HepG2 (cell line): Measurements from ENCODE around the gene POLN. TPM values are rescaled to one million over a fixed set of nuclear protein-coding genes. Genes with fewer than 3 reads are reported as not detected.

Experiments used
- ARHGAP35 ChIP-seq: sonication (generic); formaldehyde crosslinking; IDR thresholded peaks from 2 replicates; pipeline ENCODE4 v1.9.0; 2022; ENCODE audit warnings: mild to moderate bottlenecking, inconsistent platforms, moderate library complexity, missing genetic modification reagents, borderline replicate concordance
- ARNTL ChIP-seq: sonication (generic); formaldehyde crosslinking; IDR thresholded peaks from 2 replicates; pipeline ENCODE4 v1.4.0; 2020; ENCODE audit warnings: mild to moderate bottlenecking, missing genetic modification reagents
- GATAD2A ChIP-seq: IDR thresholded peaks from 2 replicates; pipeline ENCODE4 v1.6.1; 2016
- HNF1B ChIP-seq: sonication (generic); formaldehyde crosslinking; IDR thresholded peaks from 2 replicates; pipeline ENCODE4 v1.5.1; 2020; ENCODE audit warnings: mild to moderate bottlenecking, moderate library complexity, missing genetic modification reagents
- MXD3 ChIP-seq: IDR thresholded peaks from 2 replicates; pipeline ENCODE4 v1.6.1; 2016; ENCODE audit warnings: mild to moderate bottlenecking, missing biosample characterization, missing genetic modification reagents
- MXI1 ChIP-seq: IDR thresholded peaks from 3 replicates; pipeline ENCODE4 v1.6.1; 2012; ENCODE audit warnings: low read depth, low read length, inconsistent platforms, borderline replicate concordance
- NFKB2 ChIP-seq: sonication (generic); formaldehyde crosslinking; IDR thresholded peaks from 2 replicates; pipeline ENCODE4 v1.4.0; 2020; ENCODE audit warnings: missing genetic modification reagents, borderline replicate concordance
- NONO ChIP-seq, 2 experiments: fragments of 450-650 bp in 1 of 2; sonication (generic) in 1 of 2; formaldehyde crosslinking in 1 of 2; IDR thresholded peaks in 1 of 2; conservative IDR thresholded peaks in 1 of 2; 2 replicates each; pipeline versions ENCODE4 v1.6.1 to v1.8.0; 2017 to 2022; ENCODE audit warnings: mild to moderate bottlenecking in 1 of 2, missing genetic modification reagents in 1 of 2, moderate library complexity in 1 of 2
- RAD51 ChIP-seq: fragments of 450-650 bp; IDR thresholded peaks from 2 replicates; pipeline ENCODE4 v1.6.1; 2016; ENCODE audit warnings: borderline replicate concordance
- SOX6 ChIP-seq, 2 experiments: fragments of 450-650 bp in 1 of 2; sonication (generic) in 1 of 2; formaldehyde crosslinking in 1 of 2; IDR thresholded peaks; 2 replicates each; pipeline versions ENCODE4 v1.4.0 to v1.6.1; 2017 to 2020; ENCODE audit warnings: antibody characterized with exemption in 1 of 2, mild to moderate bottlenecking in 1 of 2, missing genetic modification reagents in 1 of 2
- USF2 ChIP-seq, 2 experiments: sonication (generic) in 1 of 2; formaldehyde crosslinking in 1 of 2; IDR thresholded peaks; 2 replicates each; pipeline versions ENCODE4 v1.5.1 to v1.6.1; 2011 to 2020; ENCODE audit warnings: borderline replicate concordance in 1 of 2, low read depth in 1 of 2, low read length in 1 of 2, mild to moderate bottlenecking in 1 of 2, missing genetic modification reagents in 1 of 2, moderate library complexity in 1 of 2
- ZBTB21 ChIP-seq: sonication (generic); formaldehyde crosslinking; IDR thresholded peaks from 2 replicates; pipeline ENCODE4 v1.4.0; 2020; ENCODE audit warnings: missing genetic modification reagents
- ZFP82 ChIP-seq: sonication (generic); formaldehyde crosslinking; IDR thresholded peaks from 2 replicates; pipeline ENCODE4 v1.5.1; 2020; ENCODE audit warnings: mild to moderate bottlenecking, missing genetic modification reagents, borderline replicate concordance
- ZNF816 ChIP-seq: sonication (generic); formaldehyde crosslinking; IDR thresholded peaks from 2 replicates; pipeline ENCODE4 v1.8.0; 2022; ENCODE audit warnings: missing genetic modification reagents, mild to moderate bottlenecking, borderline replicate concordance
- ZSCAN25 ChIP-seq: sonication (generic); formaldehyde crosslinking; IDR thresholded peaks from 2 replicates; pipeline ENCODE4 v1.8.0; 2022; ENCODE audit warnings: mild to moderate bottlenecking, missing genetic modification reagents
- polyA plus RNA-seq, 8 experiments: library from polyadenylated mRNA; depleted of rRNA in 3 of 8; stranded (reverse) in 7 of 8; unstranded in 1 of 8; fragments of >200 nt; fragmentation: Illumina TruSeq in 4 of 8; extraction: Trizol in 4 of 8; gene quantifications; 2 replicates each; pipeline versions ENCODE4 v1.2.1 to v1.2.3, GENCODE V29; 2011 to 2016; ENCODE audit warnings: low read depth in 4 of 8, missing spikeins in 1 of 8, mixed read lengths in 1 of 8; ENCODE audit not compliant: insufficient read depth in 1 of 8
- total RNA-seq, 5 experiments: library from RNA; depleted of rRNA; stranded (reverse); fragments of >200 nt; fragmentation: Illumina TruSeq; extraction: Trizol; gene quantifications; 2 replicates each; pipeline ENCODE4 v1.2.3, GENCODE V29; 2016; ENCODE audit warnings: low read depth in 1 of 5
- TF ChIP-seq, protein P1 (sequence below): sonication (generic); formaldehyde crosslinking; IDR thresholded peaks from 2 replicates; pipeline ENCODE4 v1.5.0; 2020; ENCODE audit warnings: mild to moderate bottlenecking, missing genetic modification reagents
- TF ChIP-seq, protein P2 (sequence below): sonication (generic); formaldehyde crosslinking; IDR thresholded peaks from 2 replicates; pipeline ENCODE4 v1.8.1; 2023; ENCODE audit warnings: mild to moderate bottlenecking, missing genetic modification reagents, borderline replicate concordance
- TF ChIP-seq, protein P3 (sequence below): sonication (generic); formaldehyde crosslinking; conservative IDR thresholded peaks from 2 replicates; pipeline ENCODE4 v1.4.0; 2020; ENCODE audit warnings: missing genetic modification reagents

The POLN gene
- total and polyA plus RNA-seq, 2 of the 13 experiments (the other 11 are each of a cell fraction or from before 2014, with no cell fraction given) = 0.93 to 1.5 TPM

DNA sequence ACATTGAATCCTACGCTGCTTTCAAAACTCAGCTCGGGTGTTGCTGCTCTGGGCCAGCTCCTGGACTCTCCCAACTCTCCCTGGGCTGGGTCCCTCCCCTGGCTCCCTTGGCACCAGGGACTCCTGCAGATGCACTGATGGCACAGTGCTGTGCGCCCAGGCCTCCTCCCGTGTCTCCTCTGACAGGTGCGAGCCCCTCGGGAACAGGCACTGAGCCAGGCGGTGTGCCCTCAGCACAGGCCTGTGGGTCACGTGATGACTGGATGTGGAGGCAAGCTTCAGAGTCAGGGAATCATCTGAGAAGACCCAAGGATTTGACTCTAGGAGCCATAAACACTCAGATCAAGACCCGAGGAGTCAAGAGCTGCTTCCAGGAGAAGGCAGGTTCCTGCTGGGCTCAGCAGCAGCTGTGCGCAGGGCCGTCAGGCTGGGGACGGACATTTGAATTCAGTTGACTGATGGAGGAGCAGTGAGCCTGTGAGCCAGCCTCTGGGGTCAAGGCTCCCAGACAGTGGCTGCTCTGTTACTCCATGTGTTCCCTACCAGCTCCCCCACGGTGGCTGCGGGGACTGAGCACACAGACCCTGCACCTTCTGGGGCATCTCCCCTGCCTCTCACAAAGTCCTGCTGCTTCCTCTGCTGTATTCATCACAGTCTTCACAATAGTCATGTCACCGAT lies 149.8 kb downstream of the POLN start (continued):
- TF ChIP-seq MXD3 (CRISPR knock-in tag) (no peak), NFKB2 (CRISPR knock-in tag) (0 out of 2 replicates have a peak, but pooled peaks have one; percentile 40), ARHGAP35 (CRISPR knock-in tag) (no peak), MXI1 (no peak), ZNF816 (CRISPR knock-in tag) (no peak), ARNTL (CRISPR knock-in tag) (no peak), GATAD2A (CRISPR knock-in tag) (no peak), ZBTB21 (CRISPR knock-in tag) (no peak), USF2 (IDR thresholded peaks at IDR 0.05; ENCODE audit: low read depth, low read length) (peak; percentile 62; the same call in 1 of the 2 replicates), USF2 (CRISPR knock-in tag; IDR thresholded peaks at IDR 0.05; ENCODE audit: borderline replicate concordance) (peak; percentile 72; the same call in 1 of the 2 replicates), SOX6 (IDR thresholded peaks at IDR 0.05) (no peak), SOX6 (CRISPR knock-in tag; IDR thresholded peaks at IDR 0.05) (0 out of 2 replicates have a peak, but pooled peaks have one; percentile 12), RAD51 (peak; percentile 88), ZSCAN25 (CRISPR knock-in tag) (peak; percentile 35; the same call in 1 of the 2 replicates), ZFP82 (CRISPR knock-in tag) (no peak), NONO (IDR thresholded peaks at IDR 0.05) (no peak), NONO (CRISPR knock-in tag; conservative IDR thresholded peaks at IDR 0.05) (no peak), HNF1B (CRISPR knock-in tag) (no peak)
- TF ChIP-seq, protein P1, sequence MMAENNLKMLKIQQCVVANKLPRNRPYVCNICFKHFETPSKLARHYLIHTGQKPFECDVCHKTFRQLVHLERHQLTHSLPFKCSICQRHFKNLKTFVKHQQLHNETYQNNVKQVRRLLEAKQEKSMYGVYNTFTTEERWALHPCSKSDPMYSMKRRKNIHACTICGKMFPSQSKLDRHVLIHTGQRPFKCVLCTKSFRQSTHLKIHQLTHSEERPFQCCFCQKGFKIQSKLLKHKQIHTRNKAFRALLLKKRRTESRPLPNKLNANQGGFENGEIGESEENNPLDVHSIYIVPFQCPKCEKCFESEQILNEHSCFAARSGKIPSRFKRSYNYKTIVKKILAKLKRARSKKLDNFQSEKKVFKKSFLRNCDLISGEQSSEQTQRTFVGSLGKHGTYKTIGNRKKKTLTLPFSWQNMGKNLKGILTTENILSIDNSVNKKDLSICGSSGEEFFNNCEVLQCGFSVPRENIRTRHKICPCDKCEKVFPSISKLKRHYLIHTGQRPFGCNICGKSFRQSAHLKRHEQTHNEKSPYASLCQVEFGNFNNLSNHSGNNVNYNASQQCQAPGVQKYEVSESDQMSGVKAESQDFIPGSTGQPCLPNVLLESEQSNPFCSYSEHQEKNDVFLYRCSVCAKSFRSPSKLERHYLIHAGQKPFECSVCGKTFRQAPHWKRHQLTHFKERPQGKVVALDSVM (CRISPR knock-in tag) = peak; percentile 64; the same call in 1 of the 2 replicates
- TF ChIP-seq, protein P2, sequence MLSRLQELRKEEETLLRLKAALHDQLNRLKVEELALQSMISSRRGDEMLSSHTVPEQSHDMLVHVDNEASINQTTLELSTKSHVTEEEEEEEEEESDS (CRISPR knock-in tag) = no peak
- TF ChIP-seq, protein P3, sequence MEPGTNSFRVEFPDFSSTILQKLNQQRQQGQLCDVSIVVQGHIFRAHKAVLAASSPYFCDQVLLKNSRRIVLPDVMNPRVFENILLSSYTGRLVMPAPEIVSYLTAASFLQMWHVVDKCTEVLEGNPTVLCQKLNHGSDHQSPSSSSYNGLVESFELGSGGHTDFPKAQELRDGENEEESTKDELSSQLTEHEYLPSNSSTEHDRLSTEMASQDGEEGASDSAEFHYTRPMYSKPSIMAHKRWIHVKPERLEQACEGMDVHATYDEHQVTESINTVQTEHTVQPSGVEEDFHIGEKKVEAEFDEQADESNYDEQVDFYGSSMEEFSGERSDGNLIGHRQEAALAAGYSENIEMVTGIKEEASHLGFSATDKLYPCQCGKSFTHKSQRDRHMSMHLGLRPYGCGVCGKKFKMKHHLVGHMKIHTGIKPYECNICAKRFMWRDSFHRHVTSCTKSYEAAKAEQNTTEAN (CRISPR knock-in tag) = no peak
